H1 (cell line): ENCODE results near the gene DBNDD2. TPM values are rescaled to one million over a fixed set of nuclear protein-coding genes. Genes with fewer than 3 reads are reported as not detected.

Source experiments
- CTCF ChIA-PET: fragments of 300-600 bp; sonication (Branson Sonifier 250); formaldehyde crosslinking; loops from one replicate; lab custom pipeline; 2021; ENCODE audit not compliant: partially characterized antibody; lab: Charles Lee
- POLR2A ChIA-PET: fragments of 300-600 bp; sonication (Branson Sonifier 250); formaldehyde crosslinking; loops from one replicate; lab custom pipeline; 2021; ENCODE audit warnings: inconsistent platforms; ENCODE audit not compliant: partially characterized antibody; lab: Charles Lee
- DNase-seq, 2 experiments: peaks; one replicate each; pipeline versions ENCODE4 v3.0.0 to v3.0.0-alpha.2; 2010 to 2022; ENCODE audit warnings: low spot score in 2 of 2, low read depth in 1 of 2, mixed read lengths in 1 of 2
- FAIRE-seq: peaks from 2 replicates; lab custom pipeline; 2011; peaks lifted over from hg19 to GRCh38; lab: Jason Lieb, UNC
- H2AFZ ChIP-seq: 2 replicates; pipeline ENCODE4 v1.8.1; 2012; ENCODE audit warnings: low read length, inconsistent platforms
- H2AK5ac ChIP-seq: 2 replicates; pipeline ENCODE4 v1.6.1; 2013; ENCODE audit warnings: low read depth, low read length
- H2BK120ac ChIP-seq: replicated peaks from 2 replicates; pipeline ENCODE3; 2013; ENCODE audit warnings: low read depth, low read length, inconsistent platforms
- H2BK12ac ChIP-seq: 2 replicates; pipeline ENCODE4 v1.6.1; 2013; ENCODE audit warnings: low read depth, low read length
- H2BK15ac ChIP-seq: 2 replicates; pipeline ENCODE4 v1.6.1; 2013; ENCODE audit warnings: low read length
- H2BK20ac ChIP-seq: 2 replicates; pipeline ENCODE4 v1.6.1; 2013; ENCODE audit warnings: low read length
- H2BK5ac ChIP-seq: 2 replicates; pipeline ENCODE4 v1.6.1; 2013; ENCODE audit warnings: low read depth, low read length
- H3K14ac ChIP-seq: 2 replicates; pipeline ENCODE4 v1.6.1; 2013; ENCODE audit warnings: inconsistent platforms; ENCODE audit not compliant: insufficient read length
- H3K18ac ChIP-seq: 2 replicates; pipeline ENCODE4 v1.6.1; 2013; ENCODE audit warnings: low read length; ENCODE audit errors: extremely low read depth
- H3K23ac ChIP-seq: 2 replicates; pipeline ENCODE4 v1.6.1; 2013; ENCODE audit warnings: inconsistent platforms; ENCODE audit not compliant: insufficient read length
- H3K23me2 ChIP-seq: 2 replicates; pipeline ENCODE4 v1.6.1; 2013; ENCODE audit warnings: low read depth, low read length
- H3K27ac ChIP-seq: 2 replicates; pipeline ENCODE4 v1.6.1; 2011; ENCODE audit warnings: low read depth, low read length, inconsistent platforms
- H3K27me3 ChIP-seq, 4 experiments: replicated peaks in 1 of 4; 1 replicate in 1 of 4; 2 replicates in 3 of 4; pipeline versions ENCODE4 v1.6.1 to v1.8.1; 2011 to 2013; ENCODE audit warnings: low read length in 3 of 4, mild to moderate bottlenecking in 3 of 4, inconsistent platforms in 2 of 4, mixed read lengths in 2 of 4, moderate library complexity in 1 of 4; ENCODE audit not compliant: control insufficient read depth in 3 of 4, insufficient read depth in 3 of 4; ENCODE audit errors: extremely low read depth in 1 of 4
- H3K36me3 ChIP-seq, 4 experiments: 2 replicates each; pipeline versions ENCODE4 v1.6.1 to v1.8.1; 2011 to 2013; ENCODE audit warnings: mild to moderate bottlenecking in 4 of 4, low read length in 3 of 4, moderate library complexity in 2 of 4, control low read depth in 1 of 4, inconsistent platforms in 1 of 4; ENCODE audit not compliant: insufficient read depth in 4 of 4, control insufficient read depth in 2 of 4
- H3K4ac ChIP-seq: replicated peaks from 2 replicates; pipeline ENCODE3; 2013; ENCODE audit warnings: low read length, low read depth, mixed read lengths, inconsistent platforms; ENCODE audit not compliant: insufficient read length
- H3K4me1 ChIP-seq, 4 experiments: replicated peaks in 1 of 4; 1 replicate in 1 of 4; 2 replicates in 3 of 4; pipeline versions ENCODE4 v1.6.1 to v1.8.1; 2011 to 2013; ENCODE audit warnings: low read length in 3 of 4, inconsistent platforms in 2 of 4, mixed read lengths in 1 of 4; ENCODE audit not compliant: insufficient read depth in 4 of 4, control insufficient read depth in 3 of 4
- H3K4me2 ChIP-seq, 2 experiments: 2 replicates each; pipeline versions ENCODE4 v1.6.1 to v1.8.1; 2011 to 2013; ENCODE audit warnings: low read depth in 2 of 2, low read length in 2 of 2, control low read depth in 1 of 2, inconsistent platforms in 1 of 2, mild to moderate bottlenecking in 1 of 2; ENCODE audit not compliant: insufficient read depth in 1 of 2
- H3K4me3 ChIP-seq, 4 experiments: fragments of 200-600, 300-600 bp in 1 of 4; sonication (generic), shearing (Covaris generic), sonication (Bioruptor Twin) in 1 of 4; 2 replicates each; pipeline versions ENCODE4 v1.5.1 to v1.8.1; 2011 to 2016; ENCODE audit warnings: low read length in 4 of 4, low read depth in 3 of 4, control low read depth in 2 of 4, inconsistent platforms in 2 of 4, mild to moderate bottlenecking in 2 of 4, mixed read lengths in 1 of 4, moderate library complexity in 1 of 4; ENCODE audit not compliant: insufficient read depth in 2 of 4; ENCODE audit errors: extremely low read depth in 1 of 4
- H3K56ac ChIP-seq: replicated peaks from 2 replicates; pipeline ENCODE3; 2013; ENCODE audit warnings: low read depth, mild to moderate bottlenecking, mixed read lengths, low read length, inconsistent platforms; ENCODE audit not compliant: insufficient read length
- H3K79me1 ChIP-seq: 2 replicates; pipeline ENCODE4 v1.6.1; 2013; ENCODE audit warnings: low read depth, low read length, control low read depth
- H3K79me2 ChIP-seq, 2 experiments: 2 replicates each; pipeline versions ENCODE4 v1.6.1 to v1.8.1; 2012 to 2013; ENCODE audit warnings: low read length in 2 of 2, mild to moderate bottlenecking in 2 of 2, inconsistent platforms in 1 of 2; ENCODE audit not compliant: insufficient read depth in 2 of 2, control insufficient read depth in 1 of 2
- H3K9ac ChIP-seq, 4 experiments: replicated peaks in 1 of 4; 1 replicate in 1 of 4; 2 replicates in 3 of 4; pipeline versions ENCODE4 v1.6.1 to v1.8.1; 2011 to 2013; ENCODE audit warnings: low read depth in 3 of 4, low read length in 3 of 4, control low read depth in 2 of 4, mild to moderate bottlenecking in 2 of 4, moderate library complexity in 2 of 4, inconsistent platforms in 1 of 4; ENCODE audit errors: extremely low read depth in 1 of 4
- H3K9me3 ChIP-seq, 2 experiments: 2 replicates each; pipeline versions ENCODE4 v1.6.1 to v1.8.1; 2012 to 2013; ENCODE audit warnings: mild to moderate bottlenecking in 2 of 2, moderate library complexity in 2 of 2, control low read depth in 1 of 2, inconsistent platforms in 1 of 2, low read depth in 1 of 2, low read length in 1 of 2, mixed read lengths in 1 of 2; ENCODE audit not compliant: insufficient read depth in 2 of 2
- H4K20me1 ChIP-seq, 2 experiments: replicated peaks in 1 of 2; 2 replicates each; pipeline versions ENCODE3 to v1.8.1; 2011 to 2013; ENCODE audit warnings: inconsistent platforms in 2 of 2, low read length in 2 of 2, mild to moderate bottlenecking in 1 of 2; ENCODE audit not compliant: insufficient read depth in 2 of 2, control insufficient read depth in 1 of 2
- H4K5ac ChIP-seq: 2 replicates; pipeline ENCODE4 v1.6.1; 2013; ENCODE audit warnings: low read length, low read depth, mixed read lengths, inconsistent platforms; ENCODE audit not compliant: insufficient read length
- H4K8ac ChIP-seq: 2 replicates; pipeline ENCODE4 v1.8.0; 2013; ENCODE audit warnings: mild to moderate bottlenecking, moderate library complexity, low read length, inconsistent platforms; ENCODE audit not compliant: insufficient read depth; ENCODE audit errors: extremely low read depth
- H4K91ac ChIP-seq: replicated peaks from 2 replicates; pipeline ENCODE3; 2013; ENCODE audit warnings: low read length, mixed read lengths, inconsistent platforms; ENCODE audit not compliant: insufficient read length
- WGBS, 2 experiments: shearing (Covaris generic) in 1 of 2; methylation state at CpG; one replicate each; pipeline versions ENCODE4 v1.1.6 to v1.1.7; 2013 to 2015; ENCODE audit warnings: low lambda C conversion rate in 2 of 2, mixed read lengths in 2 of 2, inconsistent platforms in 1 of 2, low coverage in 1 of 2, missing lambda C conversion rate in 1 of 2; ENCODE audit not compliant: insufficient replicate concordance in 2 of 2, insufficient coverage in 1 of 2, insufficient read length in 1 of 2; ENCODE audit errors: extremely low coverage in 1 of 2, missing lambda C conversion rate in 1 of 2; 5-methylcytosine and 5-hydroxymethylcytosine counted together
- polyA plus RNA-seq, 7 experiments: library from polyadenylated mRNA; depleted of rRNA in 3 of 7; stranded (reverse) in 5 of 7; unstranded in 2 of 7; fragments of >200 nt in 5 of 7; fragments of 200-250 nt in 2 of 7; gene quantifications; 1 replicate in 5 of 7; 2 replicates in 1 of 7; 4 replicates in 1 of 7; pipeline versions ENCODE4 v1.2.1 to v1.2.3, GENCODE V29; 2011 to 2013; ENCODE audit warnings: missing spikeins in 2 of 7, mixed read lengths in 2 of 7
- total RNA-seq: library from RNA; stranded (reverse); fragmentation: NEBNext Ultra II Directional; extraction: Animal tissue kit (Norgen Biotek cat#: 25700); gene quantifications from 2 replicates; pipeline ENCODE4 v1.2.1, GENCODE V29; 2021
- TF ChIP-seq, protein P1 (sequence below), 3 experiments: IDR thresholded peaks; 1 replicate in 2 of 3; 2 replicates in 1 of 3; pipeline versions ENCODE4 v1.5.1 to v1.6.1; 2011; ENCODE audit warnings: low read length in 3 of 3, mild to moderate bottlenecking in 3 of 3, inconsistent platforms in 2 of 3, low read depth in 1 of 3, moderate library complexity in 1 of 3; ENCODE audit not compliant: insufficient read depth in 1 of 3; ENCODE audit errors: control extremely low read depth in 1 of 3

The DBNDD2 gene
- total and polyA plus RNA-seq, 2 of the 8 experiments (the other 6 are each of a cell fraction or from before 2014, with no cell fraction given): 55.8 to 96.3 TPM

DNA sequence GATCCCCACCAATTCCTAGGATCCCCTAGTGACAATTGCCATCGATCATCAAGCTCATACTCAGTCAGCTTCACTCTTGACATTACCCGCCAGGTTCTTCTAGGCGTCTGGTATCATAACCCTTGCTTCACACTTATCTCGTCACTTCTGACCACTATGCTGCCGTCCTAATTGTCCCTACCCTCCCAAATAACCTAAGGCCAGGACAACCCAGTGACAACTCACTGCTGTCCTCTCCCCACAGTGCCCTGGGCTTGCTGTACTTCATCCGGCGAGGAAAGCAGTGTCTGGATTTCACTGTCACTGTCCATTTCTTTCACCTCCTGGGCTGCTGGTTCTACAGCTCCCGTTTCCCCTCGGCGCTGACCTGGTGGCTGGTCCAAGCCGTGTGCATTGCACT is 41.5 kb upstream of the DBNDD2 start:
- Histone ChIP-seq H3K27me3 (no peaks in the 10 kb centered on the region), H3K9ac (no peak overlapping the region)
- CTCF ChIA-PET: interaction anchor here (0.8 to 11.9 kb wide), 10 partner anchors 11 to 405 kb away, joined by 3 to 186 read pairs (median 4); no protein-coding TSS in a partner anchor

More for the DNA sequence above, 41.5 kb upstream of the DBNDD2 start:
- Histone ChIP-seq H2BK20ac (no peak overlapping the region), H3K36me3 (peaks cover 3 to 12% (median 6%) of the 10 kb centered on the region in 4 experiments; a peak in 6 of 8 replicates), H2BK120ac (no peak overlapping the region), H2AK5ac (no peak overlapping the region), H3K4me3 (no peak overlapping the region), H3K27ac (no peak overlapping the region), H4K5ac (no peak overlapping the region), H3K79me2 (peaks cover 0 to 13% of the 10 kb centered on the region in 2 experiments; a peak in 2 of 4 replicates), H2BK12ac (no peak overlapping the region), H3K56ac (no peak overlapping the region), H3K4me2 (no peak overlapping the region), H3K14ac (no peak overlapping the region), H3K23ac (no peak overlapping the region), H4K8ac (no peak overlapping the region), H4K20me1 (peaks cover 0 to 8% of the 10 kb centered on the region in 2 experiments), H2AFZ (no peak overlapping the region), H3K4ac (no peak overlapping the region), H3K18ac (no peak overlapping the region), H3K9me3 (no peaks in the 10 kb centered on the region), H2BK5ac (no peak overlapping the region), H3K23me2 (peaks cover 7% of the 10 kb centered on the region), H3K79me1 (peaks cover 6% of the 10 kb centered on the region; the same call in 1 of the 2 replicates), H4K91ac (no peak overlapping the region), H2BK15ac (no peak overlapping the region), H3K4me1 (peaks cover 0 to 7% (median 4%) of the 10 kb centered on the region in 4 experiments; a peak in 6 of 7 replicates)
- DNase-seq: no peak
- POLR2A ChIA-PET: interaction anchor here (1.3 to 13.2 kb wide), 3 partner anchors 9 to 49 kb away, joined by 3 to 113 read pairs (median 3); partner anchors contain the start of genes PIGT and SDC4
- 85% methylated on average over 11 of the region's 11 CpGs; no CpG with 5 or more reads in 1 of the 2 experiments for WGBS, 2 experiments
- TF ChIP-seq, protein P1, sequence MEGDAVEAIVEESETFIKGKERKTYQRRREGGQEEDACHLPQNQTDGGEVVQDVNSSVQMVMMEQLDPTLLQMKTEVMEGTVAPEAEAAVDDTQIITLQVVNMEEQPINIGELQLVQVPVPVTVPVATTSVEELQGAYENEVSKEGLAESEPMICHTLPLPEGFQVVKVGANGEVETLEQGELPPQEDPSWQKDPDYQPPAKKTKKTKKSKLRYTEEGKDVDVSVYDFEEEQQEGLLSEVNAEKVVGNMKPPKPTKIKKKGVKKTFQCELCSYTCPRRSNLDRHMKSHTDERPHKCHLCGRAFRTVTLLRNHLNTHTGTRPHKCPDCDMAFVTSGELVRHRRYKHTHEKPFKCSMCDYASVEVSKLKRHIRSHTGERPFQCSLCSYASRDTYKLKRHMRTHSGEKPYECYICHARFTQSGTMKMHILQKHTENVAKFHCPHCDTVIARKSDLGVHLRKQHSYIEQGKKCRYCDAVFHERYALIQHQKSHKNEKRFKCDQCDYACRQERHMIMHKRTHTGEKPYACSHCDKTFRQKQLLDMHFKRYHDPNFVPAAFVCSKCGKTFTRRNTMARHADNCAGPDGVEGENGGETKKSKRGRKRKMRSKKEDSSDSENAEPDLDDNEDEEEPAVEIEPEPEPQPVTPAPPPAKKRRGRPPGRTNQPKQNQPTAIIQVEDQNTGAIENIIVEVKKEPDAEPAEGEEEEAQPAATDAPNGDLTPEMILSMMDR (IDR thresholded peaks at IDR 0.05; ENCODE audit: control extremely low read depth in 1 of 3, insufficient read depth in 1 of 3, low read depth in 1 of 3, low read length in 3 of 3): no peak
- no peak for FAIRE-seq
